ENCODE measurements around the gene TNFRSF12A. TPM values are rescaled to one million over a fixed set of nuclear protein-coding genes. Genes with fewer than 3 reads are reported as not detected.

Gene TNFRSF12A
- total and polyA plus RNA-seq, 7 experiments from 2014 or later: 0.57 to 5.9 (median 1.1) TPM; not detected in 2

DNA sequence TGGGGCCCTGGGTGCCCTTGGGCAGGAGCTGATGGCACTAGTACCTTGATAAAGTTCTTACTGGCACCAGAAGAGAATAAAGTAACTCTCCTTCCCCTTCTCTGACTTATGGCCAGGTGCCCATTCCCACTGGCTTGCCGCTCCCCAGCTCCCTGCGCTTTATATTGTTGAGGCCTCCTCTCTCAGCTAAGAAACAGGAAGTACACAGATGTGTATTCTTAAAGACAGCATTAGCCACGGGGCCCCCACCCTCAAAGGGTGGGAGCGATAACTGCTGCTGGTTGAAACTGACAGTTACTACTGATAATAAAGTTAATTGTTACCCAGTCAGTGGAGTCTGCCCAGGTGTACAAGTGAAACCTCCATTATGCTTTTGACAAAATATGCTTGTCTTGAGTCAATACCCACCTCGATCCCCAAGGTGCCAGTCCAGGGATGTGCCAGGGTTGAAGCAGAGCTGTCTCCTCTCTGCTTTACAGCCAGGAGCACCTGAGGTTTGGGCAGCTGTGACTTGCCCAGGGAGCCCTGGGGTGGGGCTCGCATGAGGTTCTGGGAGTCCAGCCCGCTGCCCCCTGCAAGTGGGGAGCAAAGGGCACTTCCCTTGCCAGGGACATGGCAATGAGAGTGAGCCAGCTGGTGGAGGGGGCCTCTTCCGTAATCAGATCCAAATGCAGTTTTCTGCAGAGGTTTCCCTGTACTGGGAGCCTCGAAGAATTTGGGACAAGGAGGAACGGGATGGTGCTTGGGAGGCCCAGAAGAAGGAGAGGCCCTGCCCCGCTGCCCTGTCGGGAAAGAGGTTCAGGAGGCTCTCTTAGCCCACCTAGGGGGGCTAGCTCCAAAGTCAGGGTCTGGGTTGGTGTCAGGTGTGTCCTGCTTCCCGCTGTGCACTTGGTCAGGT lies 12.9 kb upstream of the TNFRSF12A start:
- POLR2A ChIA-PET: interaction anchor here (0.9 to 3.2 kb wide), 8 partner anchors 13 to 230 kb away, joined by 4 to 11 read pairs (median 6); partner anchors contain the start of genes HCFC1R1, PKMYT1, THOC6 and TNFRSF12A
- ATAC-seq (no peak), DNase-seq (no peak)
- Mint-ChIP-seq H3K27ac (peak overlapping the region in 3 of 9 donors; percentile 24 to 33 (median 25)), H3K4me3 (peak overlapping the region; percentile 37 to 85 (median 73)), H3K4me1 (peaks cover 18 to 35% (median 28%) of the 10 kb centered on the region in 7 donors), H3K36me3 (peaks cover 0 to 1% (median 0%) of the 10 kb centered on the region in 5 donors), H3K9me3 (no peaks in the 10 kb centered on the region), H3K27me3 (peaks cover 0 to 15% (median under 1%) of the 10 kb centered on the region in 5 donors)
- Histone ChIP-seq H3K27me3 (ENCODE audit: control insufficient read depth in 2 of 2, insufficient read depth in 2 of 2, low read length in 2 of 2) (no peaks in the 10 kb centered on the region), H3K4me3 (ENCODE audit: low read length) (peak overlapping the region; percentile 38), H3K9me3 (ENCODE audit: control insufficient read depth in 2 of 3, low read length in 3 of 3) (no peaks in the 10 kb centered on the region), H3K4me1 (ENCODE audit: control insufficient read depth in 2 of 2, insufficient read depth in 2 of 2, low read length in 2 of 2) (peaks cover 21 to 23% of the 10 kb centered on the region in 2 donors), H3K36me3 (ENCODE audit: control insufficient read depth in 2 of 3, insufficient read depth in 3 of 3, low read length in 3 of 3) (no peaks in the 10 kb centered on the region), H3K27ac (ENCODE audit: low read depth, low read length) (no peak overlapping the region)
- CTCF ChIA-PET: interaction anchor here (0.6 to 2.0 kb wide), 6 partner anchors 14 to 124 kb away, joined by 3 to 8 read pairs (median 4); no protein-coding TSS in a partner anchor
- intact Hi-C loops (cut with micrococcal nuclease): no loop called here

DNA sequence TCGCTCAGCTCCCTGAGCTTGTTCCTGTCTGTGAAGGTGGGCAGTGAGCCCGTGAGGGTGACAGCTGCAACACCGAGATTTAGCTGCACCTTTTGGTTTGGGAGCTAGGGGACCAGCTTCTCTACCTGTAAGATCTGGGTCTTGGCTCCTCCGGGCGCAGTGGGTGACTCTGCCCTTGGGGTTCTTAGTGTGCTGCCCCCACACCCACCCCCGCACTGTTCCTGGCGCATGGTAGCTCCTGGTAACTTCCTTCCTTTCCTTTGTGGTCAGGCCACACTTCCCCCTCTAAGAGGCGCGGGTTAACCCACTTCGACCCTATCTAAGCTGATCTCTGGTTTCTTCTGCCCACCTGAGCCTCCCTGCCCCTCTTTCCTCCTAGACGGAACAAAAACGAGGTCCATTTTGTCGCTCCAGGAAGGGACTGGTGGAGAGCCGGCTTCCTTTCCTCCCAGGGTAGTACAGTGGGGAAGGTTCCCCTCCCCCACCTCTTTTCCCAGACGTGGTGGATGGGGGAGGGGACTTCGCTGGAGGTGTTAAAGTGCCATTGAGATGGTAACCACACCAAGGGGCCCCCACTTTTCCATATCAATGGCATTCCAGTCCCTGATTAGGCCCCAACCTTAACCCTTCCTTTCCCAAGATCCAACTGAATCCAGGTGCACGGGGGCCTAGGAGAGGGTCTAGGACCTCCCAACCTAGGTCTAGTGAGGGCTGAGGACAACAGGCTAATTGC lies 12.0 kb upstream of the TNFRSF12A start:
- H3K9me3 Mint-ChIP-seq: no peaks in the 10 kb centered on the region
- ChIA-PET CTCF (interaction anchor here (0.6 to 2.0 kb wide), 5 partner anchors 13 to 123 kb away, joined by 3 to 8 read pairs (median 3); no protein-coding TSS in a partner anchor), POLR2A (interaction anchor here (0.7 to 3.2 kb wide), 8 partner anchors 12 to 527 kb away, joined by 3 to 11 read pairs (median 6); partner anchors contain the start of genes HCFC1R1, PKMYT1, THOC6 and TNFRSF12A)
- no peak for DNase-seq
- H3K27ac Mint-ChIP-seq: peak overlapping the region in 2 of 9 donors; percentile 17 to 25
- H3K27ac ChIP-seq (ENCODE audit: low read depth, low read length): no peak overlapping the region
- intact Hi-C loops (cut with micrococcal nuclease): no loop called here
- no peaks in the 10 kb centered on the region for H3K36me3 ChIP-seq (ENCODE audit: control insufficient read depth in 2 of 3, insufficient read depth in 3 of 3, low read length in 3 of 3)
- H3K27me3 Mint-ChIP-seq: peaks cover 0 to 18% (median 5%) of the 10 kb centered on the region in 5 donors
- H3K4me1 ChIP-seq (ENCODE audit: control insufficient read depth in 2 of 2, insufficient read depth in 2 of 2, low read length in 2 of 2): peaks cover 21 to 23% of the 10 kb centered on the region in 2 donors
- H3K36me3 Mint-ChIP-seq: peaks cover 0 to 1% (median 0%) of the 10 kb centered on the region in 5 donors
- H3K4me3 ChIP-seq (ENCODE audit: low read length): peak overlapping the region; percentile 38
- no peaks in the 10 kb centered on the region for H3K9me3 ChIP-seq (ENCODE audit: control insufficient read depth in 2 of 3, low read length in 3 of 3)
- H3K4me3 Mint-ChIP-seq: peak overlapping the region; percentile 68 to 85 (median 74)
- peaks cover 18 to 35% (median 28%) of the 10 kb centered on the region in 7 donors for H3K4me1 Mint-ChIP-seq
- no peaks in the 10 kb centered on the region for H3K27me3 ChIP-seq (ENCODE audit: control insufficient read depth in 2 of 2, insufficient read depth in 2 of 2, low read length in 2 of 2)
- no peak for ATAC-seq

GRCh38 chr16:3008690-3009037 lies 11.5 kb upstream of the TNFRSF12A start:
- ATAC-seq (no peak), DNase-seq (no peak)
- Histone ChIP-seq H3K27ac (ENCODE audit: low read depth, low read length) (no peak overlapping the region), H3K4me1 (ENCODE audit: control insufficient read depth in 2 of 2, insufficient read depth in 2 of 2, low read length in 2 of 2) (peaks cover 21 to 23% of the 10 kb centered on the region in 2 donors), H3K36me3 (ENCODE audit: control insufficient read depth in 2 of 3, insufficient read depth in 3 of 3, low read length in 3 of 3) (no peaks in the 10 kb centered on the region), H3K4me3 (ENCODE audit: low read length) (no peak overlapping the region), H3K27me3 (ENCODE audit: control insufficient read depth in 2 of 2, insufficient read depth in 2 of 2, low read length in 2 of 2) (no peaks in the 10 kb centered on the region), H3K9me3 (ENCODE audit: control insufficient read depth in 2 of 3, low read length in 3 of 3) (no peaks in the 10 kb centered on the region)
- no peak overlapping the region for H3K27ac Mint-ChIP-seq
- H3K27me3 Mint-ChIP-seq: peaks cover 0 to 18% (median 5%) of the 10 kb centered on the region in 5 donors
- no peaks in the 10 kb centered on the region for H3K9me3 Mint-ChIP-seq
- peaks cover 0 to 1% (median 0%) of the 10 kb centered on the region in 5 donors for H3K36me3 Mint-ChIP-seq
- intact Hi-C loops (cut with micrococcal nuclease): no loop called here
- POLR2A ChIA-PET: interaction anchor here (0.7 to 3.2 kb wide), 8 partner anchors 11 to 527 kb away, joined by 3 to 12 read pairs (median 6); partner anchors contain the start of genes HCFC1R1, THOC6 and TNFRSF12A
- H3K4me3 Mint-ChIP-seq: peak overlapping the region in 7 of 10 donors; percentile 68 to 83 (median 73)
- peaks cover 18 to 35% (median 28%) of the 10 kb centered on the region in 7 donors for H3K4me1 Mint-ChIP-seq
- CTCF ChIA-PET: interaction anchor here (1.0 to 2.0 kb wide), 2 partner anchors 19 to 25 kb away, joined by 3 to 8 read pairs; no protein-coding TSS in a partner anchor

GRCh38 chr16:3009568-3010390 lies 10.4 kb upstream of the TNFRSF12A start:
- no peak overlapping the region for H3K27ac ChIP-seq (ENCODE audit: low read depth, low read length)
- DNase-seq: no peak
- H3K4me3 Mint-ChIP-seq: no peak overlapping the region
- no peak overlapping the region for H3K4me3 ChIP-seq (ENCODE audit: low read length)
- ChIA-PET CTCF (interaction anchor here (1.5 kb wide), 1 partner anchor 19 kb away, joined by 3 read pairs; no protein-coding TSS in a partner anchor), POLR2A (interaction anchor here (0.6 to 2.1 kb wide), 4 partner anchors 11 to 301 kb away, joined by 3 to 12 read pairs (median 4); partner anchors contain the start of gene TNFRSF12A)
- intact Hi-C loops (cut with micrococcal nuclease): no loop called here
- peaks cover 21 to 23% of the 10 kb centered on the region in 2 donors for H3K4me1 ChIP-seq (ENCODE audit: control insufficient read depth in 2 of 2, insufficient read depth in 2 of 2, low read length in 2 of 2)
- H3K27me3 ChIP-seq (ENCODE audit: control insufficient read depth in 2 of 2, insufficient read depth in 2 of 2, low read length in 2 of 2): no peaks in the 10 kb centered on the region
- H3K27me3 Mint-ChIP-seq: peaks cover 0 to 24% (median 5%) of the 10 kb centered on the region in 5 donors
- no peaks in the 10 kb centered on the region for H3K9me3 ChIP-seq (ENCODE audit: control insufficient read depth in 2 of 3, low read length in 3 of 3)
- no peaks in the 10 kb centered on the region for H3K9me3 Mint-ChIP-seq
- peaks cover 18 to 34% (median 24%) of the 10 kb centered on the region in 7 donors for H3K4me1 Mint-ChIP-seq
- ATAC-seq: no peak
- peaks cover 0 to 1% (median 0%) of the 10 kb centered on the region in 5 donors for H3K36me3 Mint-ChIP-seq
- no peak overlapping the region for H3K27ac Mint-ChIP-seq
- H3K36me3 ChIP-seq (ENCODE audit: control insufficient read depth in 2 of 3, insufficient read depth in 3 of 3, low read length in 3 of 3): no peaks in the 10 kb centered on the region

GRCh38 chr16:3010510-3010909 lies 9.7 kb upstream of the TNFRSF12A start:
- ATAC-seq (no peak), DNase-seq (no peak)
- H3K9me3 ChIP-seq (ENCODE audit: control insufficient read depth in 2 of 3, low read length in 3 of 3): no peaks in the 10 kb centered on the region
- ChIA-PET POLR2A (interaction anchor here (0.6 to 2.1 kb wide), 4 partner anchors 10 to 301 kb away, joined by 3 to 12 read pairs (median 4); partner anchors contain the start of gene TNFRSF12A), CTCF (interaction anchor here (1.5 kb wide), 1 partner anchor 18 kb away, joined by 3 read pairs; no protein-coding TSS in a partner anchor)
- Mint-ChIP-seq H3K9me3 (no peaks in the 10 kb centered on the region), H3K27me3 (peaks cover 0 to 24% (median 5%) of the 10 kb centered on the region in 5 donors), H3K4me1 (peaks cover 18 to 34% (median 24%) of the 10 kb centered on the region in 7 donors), H3K36me3 (peaks cover 0 to 1% (median 0%) of the 10 kb centered on the region in 5 donors), H3K4me3 (no peak overlapping the region), H3K27ac (no peak overlapping the region)
- H3K36me3 ChIP-seq (ENCODE audit: control insufficient read depth in 2 of 3, insufficient read depth in 3 of 3, low read length in 3 of 3): no peaks in the 10 kb centered on the region
- H3K27ac ChIP-seq (ENCODE audit: low read depth, low read length): no peak overlapping the region
- H3K4me1 ChIP-seq (ENCODE audit: control insufficient read depth in 2 of 2, insufficient read depth in 2 of 2, low read length in 2 of 2): peaks cover 21 to 23% of the 10 kb centered on the region in 2 donors
- intact Hi-C loops (cut with micrococcal nuclease): no loop called here
- H3K4me3 ChIP-seq (ENCODE audit: low read length): no peak overlapping the region
- H3K27me3 ChIP-seq (ENCODE audit: control insufficient read depth in 2 of 2, insufficient read depth in 2 of 2, low read length in 2 of 2): no peaks in the 10 kb centered on the region
